HepG2 (cell line): ENCODE data around the gene CEP89. TPM values are rescaled to one million over a fixed set of nuclear protein-coding genes. Genes with fewer than 3 reads are reported as not detected.

Experiments
- ARNT ChIP-seq: fragments of 450-650 bp; IDR thresholded peaks from 2 replicates; pipeline ENCODE4 v1.6.1; 2017
- BATF2 ChIP-seq: sonication (generic); formaldehyde crosslinking; IDR thresholded peaks from 2 replicates; pipeline ENCODE4 v1.8.0; 2022; ENCODE audit warnings: mild to moderate bottlenecking, missing genetic modification reagents, moderate library complexity
- KDM1A ChIP-seq: IDR thresholded peaks from 2 replicates; pipeline ENCODE4 v1.6.1; 2016; ENCODE audit warnings: missing compliant biosample characterization
- MTF1 ChIP-seq: sonication (generic); formaldehyde crosslinking; IDR thresholded peaks from 2 replicates; pipeline ENCODE4 v1.5.0; 2020; ENCODE audit warnings: missing genetic modification reagents
- MYPOP ChIP-seq: sonication (generic); formaldehyde crosslinking; IDR thresholded peaks from 2 replicates; pipeline ENCODE4 v1.8.1; 2023; ENCODE audit warnings: mild to moderate bottlenecking, moderate library complexity, missing genetic modification reagents
- NCOR1 ChIP-seq: fragments of 200-600 bp; sonication (generic); IDR thresholded peaks from 2 replicates; pipeline ENCODE4 v1.7.0; 2017; ENCODE audit warnings: antibody characterized with exemption, low read length, borderline replicate concordance
- PCBP1 ChIP-seq: fragments of 200-400 bp; formaldehyde crosslinking; IDR thresholded peaks from 2 replicates; pipeline ENCODE4 v1.6.1; 2017; ENCODE audit warnings: mild to moderate bottlenecking, low read depth, low read length, borderline replicate concordance
- PHF8 ChIP-seq: sonication (generic); formaldehyde crosslinking; IDR thresholded peaks from 2 replicates; pipeline ENCODE4 v1.5.0; 2020; ENCODE audit warnings: missing genetic modification reagents
- SATB2 ChIP-seq: sonication (generic); formaldehyde crosslinking; IDR thresholded peaks from 2 replicates; pipeline ENCODE4 v1.5.0; 2020; ENCODE audit warnings: missing genetic modification reagents
- ZBTB42 ChIP-seq: sonication (generic); formaldehyde crosslinking; IDR thresholded peaks from 2 replicates; pipeline ENCODE4 v1.5.0; 2020; ENCODE audit warnings: mild to moderate bottlenecking, missing genetic modification reagents
- ZBTB49 ChIP-seq: sonication (generic); formaldehyde crosslinking; IDR thresholded peaks from 2 replicates; pipeline ENCODE4 v1.4.0; 2020; ENCODE audit warnings: missing genetic modification reagents, borderline replicate concordance
- ZMYM4 ChIP-seq: sonication (generic); formaldehyde crosslinking; IDR thresholded peaks from 2 replicates; pipeline ENCODE4 v1.8.1; 2023; ENCODE audit warnings: mild to moderate bottlenecking, missing genetic modification reagents
- ZNF724P ChIP-seq: sonication (generic); formaldehyde crosslinking; IDR thresholded peaks from 2 replicates; pipeline ENCODE4 v1.8.0; 2022; ENCODE audit warnings: missing genetic modification reagents, borderline replicate concordance
- ZNF747 ChIP-seq: sonication (generic); formaldehyde crosslinking; IDR thresholded peaks from 2 replicates; pipeline ENCODE4 v1.8.1; 2023; ENCODE audit warnings: missing genetic modification reagents, mild to moderate bottlenecking, borderline replicate concordance
- ZNF792 ChIP-seq: IDR thresholded peaks from 2 replicates; pipeline ENCODE4 v1.6.1; 2016
- ZSCAN9 ChIP-seq: IDR thresholded peaks from 2 replicates; pipeline ENCODE4 v1.6.1; 2016; ENCODE audit warnings: borderline replicate concordance
- polyA plus RNA-seq, 8 experiments: library from polyadenylated mRNA; depleted of rRNA in 3 of 8; stranded (reverse) in 7 of 8; unstranded in 1 of 8; fragments of >200 nt; fragmentation: Illumina TruSeq in 4 of 8; extraction: Trizol in 4 of 8; gene quantifications; 2 replicates each; pipeline versions ENCODE4 v1.2.1 to v1.2.3, GENCODE V29; 2011 to 2016; ENCODE audit warnings: low read depth in 4 of 8, missing spikeins in 1 of 8, mixed read lengths in 1 of 8; ENCODE audit not compliant: insufficient read depth in 1 of 8
- total RNA-seq, 5 experiments: library from RNA; depleted of rRNA; stranded (reverse); fragments of >200 nt; fragmentation: Illumina TruSeq; extraction: Trizol; gene quantifications; 2 replicates each; pipeline ENCODE4 v1.2.3, GENCODE V29; 2016; ENCODE audit warnings: low read depth in 1 of 5
- TF ChIP-seq, protein P1 (sequence below): fragments of 450-650 bp; IDR thresholded peaks from 2 replicates; pipeline ENCODE4 v1.6.1; 2017; ENCODE audit warnings: mild to moderate bottlenecking

The CEP89 gene
- total and polyA plus RNA-seq, 2 of the 13 experiments (the other 11 are each of a cell fraction or from before 2014, with no cell fraction given): 7.2 to 10.9 TPM

DNA sequence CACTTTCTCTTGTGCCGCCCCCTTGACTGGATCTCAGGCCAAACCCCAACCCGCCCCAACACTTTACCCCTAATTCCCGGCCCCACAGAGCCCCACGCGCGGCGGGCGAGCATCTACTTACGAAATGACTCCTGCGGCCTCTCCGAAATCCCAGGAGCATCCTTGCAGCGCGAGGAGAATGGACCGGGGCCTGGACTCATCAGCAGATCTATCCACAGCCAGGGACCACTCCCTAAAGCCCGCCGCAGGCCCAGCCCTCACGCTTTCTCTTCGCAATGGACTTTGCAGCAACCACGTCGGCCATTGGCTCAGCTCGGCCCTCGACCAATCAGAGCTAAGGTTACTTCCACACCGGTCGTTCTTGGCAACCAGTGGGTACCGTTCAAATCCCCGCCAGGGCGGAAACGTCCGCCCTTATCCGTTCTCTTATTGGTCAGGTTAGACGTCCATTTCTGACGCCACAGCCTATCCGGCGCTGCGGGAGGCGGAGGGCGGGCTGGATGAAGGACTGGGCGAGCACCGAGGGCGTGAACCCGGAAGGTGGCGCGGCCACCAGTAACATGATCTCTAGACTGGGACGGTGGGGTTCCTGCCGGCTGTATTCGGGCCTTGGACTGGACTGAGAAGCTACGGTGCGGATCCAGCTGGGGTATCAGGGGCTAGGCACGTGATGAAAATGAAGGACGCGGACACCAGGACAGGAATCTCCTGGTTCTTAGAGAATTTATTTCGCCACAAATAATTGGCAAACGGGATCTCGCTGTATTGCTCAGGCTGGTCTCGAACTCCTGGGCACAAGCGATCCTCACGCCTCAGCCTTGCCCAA, at the start of gene CEP89, which contains the start of gene FAAP24 (continued):
- TF ChIP-seq MYPOP (CRISPR knock-in tag): peak; percentile 96; the same call in 1 of the 2 replicates
- TF ChIP-seq KDM1A (CRISPR knock-in tag): no peak
- TF ChIP-seq ZNF724P (CRISPR knock-in tag): peak; percentile 100
- TF ChIP-seq ZSCAN9 (CRISPR knock-in tag): peak; percentile 21; the same call in 1 of the 2 replicates
- TF ChIP-seq ZBTB49 (CRISPR knock-in tag): no peak
- no peak for TF ChIP-seq ARNT
- peak; percentile 80 for TF ChIP-seq PHF8 (CRISPR knock-in tag)
- TF ChIP-seq ZMYM4 (CRISPR knock-in tag): peak; percentile 79
- no peak for TF ChIP-seq MTF1 (CRISPR knock-in tag)
- TF ChIP-seq NCOR1: peak; percentile 39; the same call in 1 of the 2 replicates
- no peak for TF ChIP-seq SATB2 (CRISPR knock-in tag)
- TF ChIP-seq BATF2 (CRISPR knock-in tag): peak; percentile 89; the same call in 1 of the 2 replicates
- TF ChIP-seq ZNF792 (CRISPR knock-in tag): no peak
- TF ChIP-seq, protein P1, sequence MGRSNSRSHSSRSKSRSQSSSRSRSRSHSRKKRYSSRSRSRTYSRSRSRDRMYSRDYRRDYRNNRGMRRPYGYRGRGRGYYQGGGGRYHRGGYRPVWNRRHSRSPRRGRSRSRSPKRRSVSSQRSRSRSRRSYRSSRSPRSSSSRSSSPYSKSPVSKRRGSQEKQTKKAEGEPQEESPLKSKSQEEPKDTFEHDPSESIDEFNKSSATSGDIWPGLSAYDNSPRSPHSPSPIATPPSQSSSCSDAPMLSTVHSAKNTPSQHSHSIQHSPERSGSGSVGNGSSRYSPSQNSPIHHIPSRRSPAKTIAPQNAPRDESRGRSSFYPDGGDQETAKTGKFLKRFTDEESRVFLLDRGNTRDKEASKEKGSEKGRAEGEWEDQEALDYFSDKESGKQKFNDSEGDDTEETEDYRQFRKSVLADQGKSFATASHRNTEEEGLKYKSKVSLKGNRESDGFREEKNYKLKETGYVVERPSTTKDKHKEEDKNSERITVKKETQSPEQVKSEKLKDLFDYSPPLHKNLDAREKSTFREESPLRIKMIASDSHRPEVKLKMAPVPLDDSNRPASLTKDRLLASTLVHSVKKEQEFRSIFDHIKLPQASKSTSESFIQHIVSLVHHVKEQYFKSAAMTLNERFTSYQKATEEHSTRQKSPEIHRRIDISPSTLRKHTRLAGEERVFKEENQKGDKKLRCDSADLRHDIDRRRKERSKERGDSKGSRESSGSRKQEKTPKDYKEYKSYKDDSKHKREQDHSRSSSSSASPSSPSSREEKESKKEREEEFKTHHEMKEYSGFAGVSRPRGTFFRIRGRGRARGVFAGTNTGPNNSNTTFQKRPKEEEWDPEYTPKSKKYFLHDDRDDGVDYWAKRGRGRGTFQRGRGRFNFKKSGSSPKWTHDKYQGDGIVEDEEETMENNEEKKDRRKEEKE: no peak
- no peak; the same call in 1 of the 2 replicates for TF ChIP-seq PCBP1
- 0 out of 2 replicates have a peak, but pooled peaks have one; percentile 14 for TF ChIP-seq ZNF747 (CRISPR knock-in tag)
- TF ChIP-seq ZBTB42 (CRISPR knock-in tag): no peak
